K562 (cell line): ENCODE measurements around the gene WDFY2. TPM values are rescaled to one million over a fixed set of nuclear protein-coding genes. Genes with fewer than 3 reads are reported as not detected.

Experiments used
- ATAC-seq: fragments of 200-7000 bp; cut with Tn5 transposase; 3 replicates; pipeline ENCODE4 v1.9.1; 2020; ENCODE audit warnings: moderate library complexity
- BruUV-seq: library from RNA; stranded (reverse); fragments of 400-500 nt; replicated peaks from 2 replicates; lab custom pipeline; 2021; lab: Mats Ljungman, UMichigan
- CTCF ChIA-PET: fragments of 300-600 bp; formaldehyde crosslinking; extraction: SDS; loops from one replicate; lab custom pipeline; 2021; ENCODE audit warnings: low intra/inter-chr PET ratio; lab: Yijun Ruan, JAX
- POLR2A ChIA-PET: fragments of 300-600, 350-650 bp; sonication (Branson Sonifier 250); formaldehyde crosslinking; extraction: SDS; loops from one replicate; lab custom pipeline; 2021; ENCODE audit warnings: antibody characterized with exemption, inconsistent platforms; lab: Yijun Ruan, JAX
- DNase-seq, 4 experiments: peaks; one replicate each; pipeline versions ENCODE4 v3.0.0 to v3.0.0-alpha.2; 2011 to 2018; ENCODE audit warnings: low spot score in 3 of 4, mixed read lengths in 3 of 4; ENCODE audit errors: extremely low read depth in 1 of 4
- FAIRE-seq: peaks from 2 replicates; lab custom pipeline; 2011; peaks lifted over from hg19 to GRCh38; lab: Jason Lieb, UNC
- H2AFZ ChIP-seq: 2 replicates; pipeline ENCODE4 v1.6.0; 2011; ENCODE audit warnings: low read depth, low read length, control low read depth, inconsistent platforms
- H3K27ac ChIP-seq: fragments of 200-600 bp; 3 replicates; pipeline ENCODE4 v1.8.0; 2011; ENCODE audit warnings: low read depth, mild to moderate bottlenecking, control low read depth, inconsistent platforms, low read length, moderate library complexity, mixed read lengths; ENCODE audit errors: extremely low read depth
- H3K27me3 ChIP-seq, 2 experiments: fragments of 300-600 bp in 1 of 2; 2 replicates in 1 of 2; 3 replicates in 1 of 2; pipeline versions ENCODE4 v1.6.0 to v1.8.0; 2011; ENCODE audit warnings: inconsistent platforms in 2 of 2, low read length in 2 of 2, mild to moderate bottlenecking in 1 of 2, mixed read lengths in 1 of 2, moderate library complexity in 1 of 2; ENCODE audit not compliant: control insufficient read depth in 2 of 2, insufficient read depth in 2 of 2
- H3K36me3 ChIP-seq: fragments of 300-600 bp; 3 replicates; pipeline ENCODE4 v1.8.0; 2011; ENCODE audit warnings: mild to moderate bottlenecking, low read length, inconsistent platforms; ENCODE audit not compliant: control insufficient read depth, insufficient read depth
- H3K4me1 ChIP-seq, 2 experiments: fragments of 200-600 bp in 1 of 2; replicated peaks in 1 of 2; 2 replicates in 1 of 2; 3 replicates in 1 of 2; pipeline versions ENCODE4 v1.5.1 to v1.8.0; 2011; ENCODE audit warnings: inconsistent platforms in 2 of 2, low read length in 2 of 2, mild to moderate bottlenecking in 1 of 2, mixed read lengths in 1 of 2, moderate library complexity in 1 of 2; ENCODE audit not compliant: control insufficient read depth in 2 of 2, insufficient read depth in 2 of 2
- H3K4me2 ChIP-seq: 2 replicates; pipeline ENCODE4 v1.6.1; 2011; ENCODE audit warnings: low read length, control low read depth, inconsistent platforms, mixed read lengths; ENCODE audit not compliant: insufficient read depth
- H3K4me3 ChIP-seq: fragments of 200-600 bp; sonication (generic), shearing (Covaris generic); 2 replicates; pipeline ENCODE4 v1.5.1; 2016; ENCODE audit warnings: control low read depth, inconsistent platforms
- H3K79me2 ChIP-seq: fragments of 200-600 bp; 3 replicates; pipeline ENCODE4 v1.8.0; 2011; ENCODE audit warnings: low read length, inconsistent platforms; ENCODE audit not compliant: control insufficient read depth, insufficient read depth
- H3K9ac ChIP-seq, 2 experiments: 2 replicates each; pipeline versions ENCODE4 v1.6.0 to v1.6.1; 2011; ENCODE audit warnings: low read depth in 2 of 2, low read length in 2 of 2, control low read depth in 1 of 2, inconsistent platforms in 1 of 2, mild to moderate bottlenecking in 1 of 2, mixed read lengths in 1 of 2; ENCODE audit not compliant: insufficient read depth in 1 of 2
- H3K9me1 ChIP-seq: one replicate; pipeline ENCODE4 v1.6.0; 2011; ENCODE audit warnings: inconsistent platforms, mild to moderate bottlenecking, low read length, moderate library complexity; ENCODE audit not compliant: control insufficient read depth, insufficient read depth
- H3K9me3 ChIP-seq: replicated peaks from 2 replicates; pipeline ENCODE4 v1.5.1; 2011; ENCODE audit warnings: low read depth, low read length, inconsistent platforms; ENCODE audit not compliant: control insufficient read depth, insufficient read depth
- H4K20me1 ChIP-seq: replicated peaks from 2 replicates; pipeline ENCODE4 v1.6.1; 2011; ENCODE audit warnings: low read length, inconsistent platforms, mixed read lengths; ENCODE audit not compliant: control insufficient read depth, insufficient read depth
- BACH1 ChIP-seq: fragments of 200-800 bp; sonication (Bioruptor generic); IDR thresholded peaks from 2 replicates; pipeline ENCODE4 v1.6.1; 2016; ENCODE audit warnings: missing genetic modification characterization, missing compliant biosample characterization
- CEBPB ChIP-seq: fragments of 450-650 bp; IDR thresholded peaks from 2 replicates; pipeline ENCODE4 v1.6.1; 2016; ENCODE audit warnings: missing genetic modification characterization, missing compliant biosample characterization
- COPS2 ChIP-seq: fragments of 450-650 bp; conservative IDR thresholded peaks from 2 replicates; pipeline ENCODE4 v1.6.1; 2016; ENCODE audit warnings: mild to moderate bottlenecking, moderate library complexity
- HMG20B ChIP-seq: fragments of 250-450 bp; sonication (Bioruptor Pico); IDR thresholded peaks from 2 replicates; pipeline ENCODE4 v1.5.0; 2021; ENCODE audit warnings: mild to moderate bottlenecking
- ILK ChIP-seq: fragments of 450-650 bp; IDR thresholded peaks from 2 replicates; pipeline ENCODE4 v1.6.1; 2016; ENCODE audit warnings: missing genetic modification characterization, low read depth, mild to moderate bottlenecking, missing compliant biosample characterization, moderate library complexity, borderline replicate concordance
- MAFG ChIP-seq: fragments of 450-650 bp; conservative IDR thresholded peaks from 2 replicates; pipeline ENCODE4 v1.6.1; 2016; ENCODE audit warnings: missing genetic modification characterization, missing compliant biosample characterization
- NFYB ChIP-seq: IDR thresholded peaks from 2 replicates; pipeline ENCODE4 v1.6.1; 2011; ENCODE audit warnings: mild to moderate bottlenecking, moderate library complexity; ENCODE audit not compliant: insufficient read length; ENCODE audit errors: extremely low read depth
- NR3C1 ChIP-seq: sonication (generic); formaldehyde crosslinking; IDR thresholded peaks from 2 replicates; pipeline ENCODE4 v1.8.1; 2022; ENCODE audit warnings: missing genetic modification reagents
- PYGO2 ChIP-seq: fragments of 450-650 bp; IDR thresholded peaks from 2 replicates; pipeline ENCODE4 v1.6.1; 2016; ENCODE audit warnings: mild to moderate bottlenecking, missing genetic modification characterization, moderate library complexity, missing compliant biosample characterization
- SRF ChIP-seq, 2 experiments: fragments of 250-450, 450-650 bp in 1 of 2; sonication (Bioruptor Pico) in 1 of 2; sonication (generic) in 1 of 2; formaldehyde crosslinking; IDR thresholded peaks; 2 replicates each; pipeline versions ENCODE4 v1.5.0 to v1.5.1; 2020 to 2022; ENCODE audit warnings: mild to moderate bottlenecking in 1 of 2, missing genetic modification reagents in 1 of 2
- ZFP30 ChIP-seq: fragments of 250-450 bp; sonication (Bioruptor Pico); IDR thresholded peaks from 2 replicates; pipeline ENCODE4 v1.8.0; 2022; ENCODE audit warnings: moderate library complexity, mild to moderate bottlenecking, inconsistent platforms, borderline replicate concordance
- ZFPM2 ChIP-seq: fragments of 250-450 bp; sonication (Bioruptor Pico); IDR thresholded peaks from 2 replicates; pipeline ENCODE4 v1.5.1; 2022; ENCODE audit warnings: mild to moderate bottlenecking
- WGBS: fragments of 100-300 bp; shearing (Covaris generic); methylation state at CpG from one replicate; pipeline ENCODE4 v1.1.6; 2016; ENCODE audit warnings: low coverage, mixed read lengths; ENCODE audit not compliant: insufficient coverage; ENCODE audit errors: missing lambda C conversion rate; 5-methylcytosine and 5-hydroxymethylcytosine counted together
- in situ Hi-C: fragments of 300-500 bp; cut with MboI; formaldehyde crosslinking; loops from 4 replicates; pipeline ENCODE4 v1.15.0; 2018; ENCODE audit warnings: inconsistent platforms, mixed read lengths
- intact Hi-C: fragments of 100-400 bp; cut with micrococcal nuclease; formaldehyde crosslinking; loops from 2 replicates; pipeline ENCODE4 v1.14.2; 2022
- polyA plus RNA-seq, 8 experiments: library from polyadenylated mRNA; depleted of rRNA in 4 of 8; stranded (reverse) in 5 of 8; unstranded in 3 of 8; fragments of >200 nt; fragmentation: Nextera tagmentation in 2 of 8; fragmentation: Illumina TruSeq in 1 of 8; extraction: Ambion mirVana in 2 of 8; extraction: Trizol in 1 of 8; gene quantifications; 2 replicates each; pipeline versions ENCODE4 v1.2.1 to v1.2.3, GENCODE V29; 2011 to 2014; ENCODE audit warnings: inconsistent platforms in 1 of 8, missing spikeins in 1 of 8
- total RNA-seq, 7 experiments: library from RNA; depleted of rRNA in 6 of 7; stranded (reverse); fragments of >200 nt in 6 of 7; fragmentation: Illumina TruSeq in 2 of 7; extraction: Trizol in 2 of 7; gene quantifications; 2 replicates each; pipeline versions ENCODE4 v1.2.1 to v1.2.3, GENCODE V29; 2011 to 2021; ENCODE audit warnings: low replicate concordance in 1 of 7
- TF ChIP-seq, protein P1 (sequence below): fragments of 250-450 bp; sonication (Bioruptor Pico); IDR thresholded peaks from 2 replicates; pipeline ENCODE4 v1.5.0; 2021
- TF ChIP-seq, protein P2 (sequence below): fragments of 450-650 bp; formaldehyde crosslinking; IDR thresholded peaks from 2 replicates; pipeline ENCODE4 v1.4.0; 2022; ENCODE audit warnings: missing genetic modification characterization
- TF ChIP-seq, protein P3 (sequence below): fragments of 250-450 bp; sonication (Bioruptor Pico); IDR thresholded peaks from 2 replicates; pipeline ENCODE4 v1.8.0; 2022; ENCODE audit warnings: moderate library complexity, mild to moderate bottlenecking, inconsistent platforms
- TF ChIP-seq, protein P4 (sequence below): fragments of 200-800 bp; sonication (Bioruptor generic); IDR thresholded peaks from 2 replicates; pipeline ENCODE4 v1.6.1; 2017; ENCODE audit warnings: missing genetic modification characterization, missing compliant biosample characterization

WDFY2 gene
- total and polyA plus RNA-seq, 9 of the 15 experiments (the other 6 are each of a cell fraction or from before 2014, with no cell fraction given) = 0.66 to 6.4 (median 4.4) TPM

DNA sequence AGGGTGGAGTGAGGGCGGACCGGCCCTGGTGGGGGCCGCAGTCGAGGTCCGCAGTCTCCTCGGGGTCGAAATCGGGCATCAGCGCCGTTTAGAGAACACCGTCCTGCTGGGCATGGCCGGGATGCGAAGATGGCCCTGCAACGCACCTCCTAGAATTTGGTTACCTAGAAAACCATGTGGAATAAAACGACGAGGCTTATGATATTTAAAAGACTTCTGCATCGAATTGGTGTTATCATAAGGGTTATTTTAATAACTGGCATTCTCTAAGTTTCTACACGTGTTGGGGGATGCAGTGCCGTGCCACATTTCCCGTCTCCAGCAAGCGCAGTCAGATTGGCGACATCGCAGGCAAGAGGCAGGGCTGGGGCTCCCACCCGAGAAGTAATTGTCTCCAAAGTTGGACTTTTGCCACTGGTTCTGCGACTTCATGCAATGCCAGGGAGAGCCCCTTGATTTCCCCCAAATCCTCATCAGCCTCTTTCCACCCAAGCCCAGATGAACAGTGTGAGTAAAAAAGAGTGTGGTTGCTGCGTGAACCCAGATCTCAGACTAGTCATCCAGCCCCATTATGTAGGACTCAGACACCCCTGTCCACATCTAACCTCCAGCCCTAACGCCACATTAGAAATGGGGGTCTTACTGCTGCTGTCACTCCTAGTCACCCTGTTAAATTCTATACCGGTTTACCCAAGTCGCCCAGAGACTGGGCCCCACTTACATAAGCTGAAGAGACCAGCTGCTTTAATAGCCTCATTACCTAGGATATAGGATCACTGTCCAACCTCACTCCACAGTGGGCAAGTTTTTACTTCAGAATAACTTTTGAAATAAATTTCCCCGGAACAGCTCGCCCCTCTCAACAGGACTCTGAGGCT, 220.3 kb downstream of the WDFY2 start:
- POLR2A ChIA-PET = interaction anchor here (0.6 to 0.7 kb wide), 2 partner anchors 24 to 653 kb away, joined by 3 read pairs; no protein-coding TSS in a partner anchor
- TSS peak; percentile 86 for BruUV-seq
- Histone ChIP-seq H3K9me3 (no peaks in the 10 kb centered on the region), H3K27me3 (peaks cover 0 to 5% of the 10 kb centered on the region in 2 experiments; a peak in 2 of 5 replicates), H3K4me3 (peak overlapping the region; percentile 74), H4K20me1 (no peaks in the 10 kb centered on the region), H3K27ac (peak overlapping the region; percentile 95), H3K9me1 (no peaks in the 10 kb centered on the region), H3K36me3 (no peaks in the 10 kb centered on the region), H3K4me2 (peak overlapping the region; percentile 90), H3K79me2 (peaks cover 7% of the 10 kb centered on the region; the same call in 1 of the 3 replicates), H3K4me1 (peaks cover 18 to 27% of the 10 kb centered on the region in 2 experiments; a peak in 4 of 5 replicates), H3K9ac (peak overlapping the region; percentile 96 to 97), H2AFZ (peak overlapping the region; percentile 88)
- FAIRE-seq = no peak
- intact Hi-C loops (no loop called here), in situ Hi-C loops (no loop called here)
- DNase-seq = peak in 1 of 4 experiments; percentile 15
- 20% methylated on average over 19 of the region's 31 CpGs for WGBS
- CTCF ChIA-PET = no interaction called here
- no peak; the same call in 2 of the 3 replicates for ATAC-seq
- TF ChIP-seq SRF (CRISPR knock-in tag; IDR thresholded peaks at IDR 0.05) (no peak), CEBPB (tag) (0 out of 2 replicates have a peak, but pooled peaks have one; percentile 23), ILK (tag) (no peak), HMG20B (CRISPR knock-in tag) (no peak), ZFPM2 (CRISPR knock-in tag) (no peak), BACH1 (no peak), MAFG (tag) (no peak), PYGO2 (tag) (no peak), NFYB (no peak), NR3C1 (CRISPR knock-in tag) (no peak), ZFP30 (CRISPR knock-in tag) (no peak), COPS2 (no peak)
- TF ChIP-seq, protein P1, sequence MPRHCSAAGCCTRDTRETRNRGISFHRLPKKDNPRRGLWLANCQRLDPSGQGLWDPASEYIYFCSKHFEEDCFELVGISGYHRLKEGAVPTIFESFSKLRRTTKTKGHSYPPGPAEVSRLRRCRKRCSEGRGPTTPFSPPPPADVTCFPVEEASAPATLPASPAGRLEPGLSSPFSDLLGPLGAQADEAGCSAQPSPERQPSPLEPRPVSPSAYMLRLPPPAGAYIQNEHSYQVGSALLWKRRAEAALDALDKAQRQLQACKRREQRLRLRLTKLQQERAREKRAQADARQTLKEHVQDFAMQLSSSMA (CRISPR knock-in tag) = no peak
- TF ChIP-seq, protein P2, sequence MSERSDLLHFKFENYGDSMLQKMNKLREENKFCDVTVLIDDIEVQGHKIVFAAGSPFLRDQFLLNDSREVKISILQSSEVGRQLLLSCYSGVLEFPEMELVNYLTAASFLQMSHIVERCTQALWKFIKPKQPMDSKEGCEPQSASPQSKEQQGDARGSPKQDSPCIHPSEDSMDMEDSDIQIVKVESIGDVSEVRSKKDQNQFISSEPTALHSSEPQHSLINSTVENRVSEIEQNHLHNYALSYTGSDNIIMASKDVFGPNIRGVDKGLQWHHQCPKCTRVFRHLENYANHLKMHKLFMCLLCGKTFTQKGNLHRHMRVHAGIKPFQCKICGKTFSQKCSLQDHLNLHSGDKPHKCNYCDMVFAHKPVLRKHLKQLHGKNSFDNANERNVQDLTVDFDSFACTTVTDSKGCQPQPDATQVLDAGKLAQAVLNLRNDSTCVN (CRISPR knock-in tag) = no peak
- TF ChIP-seq, protein P3, sequence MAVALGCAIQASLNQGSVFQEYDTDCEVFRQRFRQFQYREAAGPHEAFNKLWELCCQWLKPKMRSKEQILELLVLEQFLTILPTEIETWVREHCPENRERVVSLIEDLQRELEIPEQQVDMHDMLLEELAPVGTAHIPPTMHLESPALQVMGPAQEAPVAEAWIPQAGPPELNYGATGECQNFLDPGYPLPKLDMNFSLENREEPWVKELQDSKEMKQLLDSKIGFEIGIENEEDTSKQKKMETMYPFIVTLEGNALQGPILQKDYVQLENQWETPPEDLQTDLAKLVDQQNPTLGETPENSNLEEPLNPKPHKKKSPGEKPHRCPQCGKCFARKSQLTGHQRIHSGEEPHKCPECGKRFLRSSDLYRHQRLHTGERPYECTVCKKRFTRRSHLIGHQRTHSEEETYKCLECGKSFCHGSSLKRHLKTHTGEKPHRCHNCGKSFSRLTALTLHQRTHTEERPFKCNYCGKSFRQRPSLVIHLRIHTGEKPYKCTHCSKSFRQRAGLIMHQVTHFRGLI (CRISPR knock-in tag) = no peak
- TF ChIP-seq, protein P4, sequence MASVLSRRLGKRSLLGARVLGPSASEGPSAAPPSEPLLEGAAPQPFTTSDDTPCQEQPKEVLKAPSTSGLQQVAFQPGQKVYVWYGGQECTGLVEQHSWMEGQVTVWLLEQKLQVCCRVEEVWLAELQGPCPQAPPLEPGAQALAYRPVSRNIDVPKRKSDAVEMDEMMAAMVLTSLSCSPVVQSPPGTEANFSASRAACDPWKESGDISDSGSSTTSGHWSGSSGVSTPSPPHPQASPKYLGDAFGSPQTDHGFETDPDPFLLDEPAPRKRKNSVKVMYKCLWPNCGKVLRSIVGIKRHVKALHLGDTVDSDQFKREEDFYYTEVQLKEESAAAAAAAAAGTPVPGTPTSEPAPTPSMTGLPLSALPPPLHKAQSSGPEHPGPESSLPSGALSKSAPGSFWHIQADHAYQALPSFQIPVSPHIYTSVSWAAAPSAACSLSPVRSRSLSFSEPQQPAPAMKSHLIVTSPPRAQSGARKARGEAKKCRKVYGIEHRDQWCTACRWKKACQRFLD (CRISPR knock-in tag) = 0 out of 2 replicates have a peak, but pooled peaks have one; percentile 0
